Right hindlimb (tissue), 1 donor: Measurements from ENCODE around the gene SLC22A17.
"Not testable (repeated sequence)": the region's sequence is repeated elsewhere in the genome, so short reads cannot be mapped to it uniquely, and the experiment has no call there.

Experiments
- DNase-seq: peaks from one replicate; pipeline ENCODE4 v3.0.0-alpha.2; 2018

SLC22A17 gene

DNA sequence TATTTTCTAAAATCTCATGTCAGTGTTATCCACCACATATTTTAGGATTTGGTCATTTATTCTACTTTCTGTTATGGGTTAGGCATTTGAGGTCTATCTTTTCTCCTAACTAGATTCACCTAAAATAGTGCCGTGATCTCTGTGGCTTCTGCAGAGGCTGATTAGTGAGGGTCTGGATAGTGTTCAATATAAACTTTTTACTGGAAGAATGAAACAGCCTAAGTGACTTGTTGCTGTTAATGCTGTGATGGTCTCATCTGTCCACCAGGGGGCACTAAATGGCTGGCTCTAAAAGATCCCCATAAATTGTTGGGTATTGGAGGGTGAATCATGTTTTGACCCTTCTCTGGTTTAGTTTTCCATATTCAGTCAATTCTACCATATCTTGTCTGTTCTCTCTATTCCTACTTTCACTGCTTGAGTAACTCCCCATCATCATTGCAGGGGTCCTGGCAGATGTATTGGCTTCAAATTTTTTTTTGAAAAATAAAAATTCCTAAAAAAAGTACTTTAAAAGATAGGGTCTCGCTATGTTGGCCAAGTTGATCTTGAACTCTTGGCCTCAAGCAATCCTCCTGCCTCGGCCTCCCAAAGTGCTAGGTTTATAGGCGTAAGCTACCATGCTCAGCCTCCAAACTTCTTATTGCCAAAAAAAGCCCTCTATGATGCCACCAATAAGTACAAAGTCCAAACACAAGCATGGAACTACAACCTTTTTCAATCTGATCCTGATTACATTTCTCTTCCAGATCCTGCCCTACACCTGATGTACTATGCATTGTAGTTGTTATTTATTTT, 24.5 kb downstream of the SLC22A17 start:
- peak; percentile 71 for DNase-seq

DNA sequence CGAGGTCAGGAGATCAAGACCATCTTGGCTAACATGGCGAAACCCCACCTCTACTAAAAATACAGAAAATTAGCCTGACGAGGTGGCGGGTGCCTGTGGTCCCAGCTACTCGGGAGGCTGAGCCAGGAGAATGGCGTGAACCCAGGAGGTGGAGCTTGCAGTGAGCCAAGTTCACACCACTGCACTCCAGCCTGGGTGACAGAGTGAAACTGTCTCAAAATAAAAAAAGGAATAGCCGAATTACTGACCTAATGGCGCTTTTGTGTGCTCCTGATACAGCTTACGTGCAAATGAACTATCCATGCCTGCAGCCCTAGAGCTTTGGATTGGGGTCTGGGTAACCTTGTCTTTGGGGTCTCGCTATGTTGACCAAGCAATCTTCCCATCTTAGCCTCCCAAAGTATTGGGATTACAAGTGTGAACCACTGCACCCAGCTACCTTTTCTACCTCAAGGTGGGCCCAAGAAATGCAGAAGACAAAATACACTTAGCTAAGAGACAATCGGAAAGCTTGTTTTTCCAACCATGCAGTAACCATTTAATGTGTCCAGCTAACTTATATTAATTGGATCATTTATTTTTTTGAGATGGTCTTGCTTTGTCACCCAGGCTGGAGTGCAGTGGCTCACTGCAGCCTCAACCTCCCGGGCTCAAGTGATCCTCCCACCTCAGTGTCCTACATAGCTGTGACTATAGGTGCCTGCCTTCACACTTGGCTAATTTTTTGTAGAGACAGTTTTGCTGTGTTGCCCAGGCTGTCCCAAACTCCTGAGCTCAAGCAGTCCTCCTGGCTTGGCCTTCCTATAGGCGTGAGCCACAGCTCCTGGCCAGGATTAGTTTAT, 26.0 kb downstream of the SLC22A17 start:
- DNase-seq = no peak

DNA sequence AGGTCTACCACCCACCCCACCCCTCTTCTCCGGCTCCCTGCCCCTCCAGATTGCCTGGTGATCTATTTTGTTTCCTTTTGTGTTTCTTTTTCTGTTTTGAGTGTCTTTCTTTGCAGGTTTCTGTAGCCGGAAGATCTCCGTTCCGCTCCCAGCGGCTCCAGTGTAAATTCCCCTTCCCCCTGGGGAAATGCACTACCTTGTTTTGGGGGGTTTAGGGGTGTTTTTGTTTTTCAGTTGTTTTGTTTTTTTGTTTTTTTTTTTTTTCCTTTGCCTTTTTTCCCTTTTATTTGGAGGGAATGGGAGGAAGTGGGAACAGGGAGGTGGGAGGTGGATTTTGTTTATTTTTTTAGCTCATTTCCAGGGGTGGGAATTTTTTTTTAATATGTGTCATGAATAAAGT, 26.9 kb downstream of the SLC22A17 start:
- not testable (repeated sequence) for DNase-seq

DNA sequence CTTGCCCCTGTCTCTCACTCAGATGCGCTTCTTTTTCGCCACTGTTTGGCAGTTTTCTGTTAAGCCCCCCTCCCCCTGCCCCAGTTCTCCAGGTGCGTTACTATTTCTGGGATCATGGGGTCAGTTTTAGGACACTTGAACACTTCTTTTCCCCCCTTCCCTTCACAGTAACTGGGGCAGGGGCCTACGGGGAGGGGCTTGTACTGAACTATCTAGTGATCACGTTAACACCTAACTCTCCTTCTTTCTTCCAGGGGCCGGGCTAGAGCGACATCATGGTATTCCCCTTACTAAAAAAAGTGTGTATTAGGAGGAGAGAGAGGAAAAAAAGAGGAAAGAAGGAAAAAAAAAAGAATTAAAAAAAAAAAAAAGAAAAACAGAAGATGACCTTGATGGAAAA, 27.7 kb downstream of the SLC22A17 start:
- no peak for DNase-seq

DNA sequence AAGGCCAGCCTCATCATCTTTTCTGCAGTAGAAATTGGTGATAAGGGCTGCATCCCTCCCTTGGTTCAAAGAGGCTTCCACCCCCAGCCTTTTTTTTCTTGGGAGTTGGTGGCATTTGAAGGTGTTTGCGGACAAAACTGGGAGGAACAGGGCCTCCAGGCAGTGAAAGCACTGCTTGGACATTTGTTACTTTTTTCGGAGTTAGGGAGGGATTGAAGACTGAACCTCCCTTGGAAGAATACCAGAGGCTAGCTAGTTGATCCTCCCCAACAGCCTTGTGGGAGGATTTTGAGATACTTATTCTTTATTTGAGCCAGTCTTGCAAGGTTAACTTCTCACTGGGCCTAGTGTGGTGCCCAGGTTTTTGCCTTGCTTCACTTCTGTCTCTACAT, 28.2 kb downstream of the SLC22A17 start:
- no peak for DNase-seq

DNA sequence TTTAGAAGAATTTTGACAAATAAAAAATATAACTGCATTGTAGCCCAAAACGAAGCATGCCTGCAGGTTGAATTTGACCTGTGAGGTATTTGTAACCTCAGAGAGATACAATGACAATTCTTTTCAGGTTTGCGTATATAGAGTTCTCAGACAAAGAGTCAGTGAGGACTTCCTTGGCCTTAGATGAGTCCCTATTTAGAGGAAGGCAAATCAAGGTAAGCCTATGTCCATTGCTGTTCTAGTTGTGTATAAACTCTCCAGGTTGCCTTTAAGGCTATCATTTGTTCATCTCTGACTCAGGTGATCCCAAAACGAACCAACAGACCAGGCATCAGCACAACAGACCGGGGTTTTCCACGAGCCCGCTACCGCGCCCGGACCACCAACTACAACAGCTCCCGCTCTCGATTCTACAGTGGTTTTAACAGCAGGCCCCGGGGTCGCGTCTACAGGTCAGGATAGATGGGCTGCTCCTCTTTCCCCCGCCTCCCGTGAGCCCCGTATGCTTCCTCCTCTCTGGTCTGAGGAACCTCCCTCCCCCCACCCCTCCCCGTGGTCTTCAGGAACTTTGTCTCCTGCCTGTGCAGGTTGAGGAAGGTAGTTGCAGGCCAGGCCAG, 28.7 kb downstream of the SLC22A17 start:
- no peak for DNase-seq

DNA sequence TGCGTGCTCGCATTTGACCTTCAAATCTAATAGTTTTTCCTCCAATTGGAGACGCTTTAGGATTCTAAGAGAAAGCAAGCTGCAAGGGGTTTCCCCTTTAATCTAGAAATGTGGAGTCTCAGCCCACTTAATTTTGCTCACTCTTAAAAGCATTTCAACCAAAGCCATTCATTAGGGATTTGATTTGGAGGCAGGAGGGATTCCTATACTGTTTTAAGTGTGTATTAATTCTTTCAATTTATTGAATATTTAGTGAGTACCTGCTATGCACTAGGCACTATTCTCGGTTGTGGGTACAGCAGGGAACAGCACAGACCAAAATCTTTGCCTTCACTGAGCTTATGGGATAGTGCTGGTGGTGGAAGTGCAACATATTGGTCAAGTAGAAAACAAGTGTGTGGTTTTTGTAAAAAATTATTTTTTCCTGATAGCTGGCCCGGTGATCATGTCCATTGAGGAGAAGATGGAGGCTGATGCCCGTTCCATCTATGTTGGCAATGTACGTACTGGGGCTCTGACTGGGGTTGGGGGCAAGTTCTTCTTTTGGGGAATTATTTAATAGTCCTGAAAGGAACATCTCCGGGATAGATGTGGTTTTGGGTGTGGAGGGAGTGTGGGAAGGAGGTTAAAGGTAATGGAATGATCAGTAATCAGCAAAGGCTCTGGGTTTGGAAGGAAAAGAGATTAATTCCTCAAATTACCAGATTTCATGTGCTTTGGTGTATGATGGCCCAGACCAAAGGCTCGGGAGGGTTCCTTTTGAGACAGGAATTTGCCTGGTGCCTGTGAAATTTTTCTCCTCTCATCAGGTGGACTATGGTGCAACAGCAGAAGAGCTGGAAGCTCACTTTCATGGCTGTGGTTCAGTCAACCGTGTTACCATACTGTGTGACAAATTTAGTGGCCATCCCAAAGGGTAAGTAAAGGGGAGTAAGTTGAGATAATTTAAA, 29.8 kb downstream of the SLC22A17 start:
- DNase-seq = no peak

DNA sequence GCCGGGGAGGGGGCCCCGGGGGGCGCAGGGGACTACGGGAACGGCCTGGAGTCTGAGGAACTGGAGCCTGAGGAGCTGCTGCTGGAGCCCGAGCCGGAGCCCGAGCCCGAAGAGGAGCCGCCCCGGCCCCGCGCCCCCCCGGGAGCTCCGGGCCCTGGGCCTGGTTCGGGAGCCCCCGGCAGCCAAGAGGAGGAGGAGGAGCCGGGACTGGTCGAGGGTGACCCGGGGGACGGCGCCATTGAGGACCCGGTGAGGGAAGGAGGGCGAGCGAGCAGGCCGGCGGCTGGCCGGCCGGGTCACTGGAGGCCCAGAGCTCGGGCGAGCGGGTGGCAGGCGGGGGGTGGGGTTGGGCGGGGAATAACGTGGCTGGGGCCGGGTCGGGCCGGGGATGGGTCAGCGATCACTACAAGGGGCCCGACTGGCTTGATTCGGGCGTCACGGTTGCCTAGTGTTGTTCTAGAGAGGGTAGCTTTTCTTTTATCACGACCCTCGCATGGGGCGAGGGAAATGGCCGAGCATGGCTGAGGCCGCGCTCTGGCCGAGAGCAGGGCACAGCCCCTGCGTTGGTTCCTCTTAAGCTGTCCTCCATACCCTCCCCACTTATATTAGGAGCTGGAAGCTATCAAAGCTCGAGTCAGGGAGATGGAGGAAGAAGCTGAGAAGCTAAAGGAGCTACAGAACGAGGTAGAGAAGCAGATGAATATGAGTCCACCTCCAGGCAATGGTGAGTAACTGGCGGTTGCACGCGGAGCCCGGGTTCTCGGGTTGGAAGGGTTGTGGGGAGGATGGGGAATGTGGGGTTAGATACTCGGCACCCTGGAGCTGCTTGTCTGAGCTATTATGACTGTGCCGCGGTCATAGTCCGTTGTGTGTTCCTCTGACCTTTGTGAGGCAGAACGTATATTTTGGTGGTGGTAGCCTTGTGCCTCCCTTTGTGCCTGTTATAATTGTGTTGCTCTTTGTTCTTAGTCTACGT, 30.8 kb downstream of the SLC22A17 start:
- DNase-seq = peak; percentile 44

DNA sequence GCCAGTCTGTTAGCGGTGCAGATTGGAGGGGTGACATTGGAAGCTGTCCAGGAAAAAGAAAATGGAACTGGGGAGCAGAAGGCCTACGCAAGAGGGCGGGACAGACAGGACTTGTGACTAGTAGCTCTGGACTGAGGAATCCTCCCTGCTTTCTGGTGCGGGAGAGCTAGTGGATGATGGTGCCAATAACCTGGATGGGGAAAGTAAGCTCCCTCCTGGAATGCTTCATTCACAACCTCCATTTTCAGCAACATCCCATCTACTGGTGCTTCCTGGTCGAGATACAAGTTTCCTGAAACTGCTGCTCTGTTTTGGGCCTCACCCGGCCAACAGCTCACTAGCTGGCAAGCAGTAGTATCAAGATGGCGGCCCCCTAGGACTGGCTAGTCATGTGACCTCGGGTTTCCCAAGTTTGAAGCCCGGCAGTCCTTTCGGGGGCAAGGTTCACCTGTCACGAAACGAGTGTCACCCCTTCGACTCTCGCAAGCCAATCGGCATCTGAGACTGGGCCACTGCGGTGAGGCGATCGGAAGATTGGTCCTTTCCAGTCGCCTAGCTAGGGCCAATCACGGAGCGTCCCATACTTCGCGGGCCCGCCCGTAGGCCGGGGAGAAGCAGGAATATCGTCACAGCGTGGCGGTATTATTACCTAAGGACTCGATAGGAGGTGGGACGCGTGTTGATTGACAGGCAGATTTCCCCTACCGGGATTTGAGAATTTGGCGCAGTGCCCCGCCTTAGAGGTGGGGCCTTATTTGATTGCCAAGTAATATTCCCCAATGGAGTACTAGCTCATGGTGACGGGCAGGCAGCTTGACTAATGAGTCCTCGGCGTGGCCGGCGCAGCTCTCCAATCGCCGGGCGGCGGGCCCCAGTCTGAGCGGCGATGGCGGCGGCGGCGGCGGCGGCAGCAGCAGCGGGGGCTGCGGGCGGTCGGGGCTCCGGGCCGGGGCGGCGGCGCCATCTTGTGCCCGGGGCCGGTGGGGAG, 31.8 kb downstream of the SLC22A17 start, which contains the start of gene PABPN1:
Gene PABPN1, plus strand, starts transcription at position 874 of the 988 bp plus-strand sequence. Its CDS starts 13 bp downstream, at position 887.
- DNase-seq = peak; percentile 100

DNA sequence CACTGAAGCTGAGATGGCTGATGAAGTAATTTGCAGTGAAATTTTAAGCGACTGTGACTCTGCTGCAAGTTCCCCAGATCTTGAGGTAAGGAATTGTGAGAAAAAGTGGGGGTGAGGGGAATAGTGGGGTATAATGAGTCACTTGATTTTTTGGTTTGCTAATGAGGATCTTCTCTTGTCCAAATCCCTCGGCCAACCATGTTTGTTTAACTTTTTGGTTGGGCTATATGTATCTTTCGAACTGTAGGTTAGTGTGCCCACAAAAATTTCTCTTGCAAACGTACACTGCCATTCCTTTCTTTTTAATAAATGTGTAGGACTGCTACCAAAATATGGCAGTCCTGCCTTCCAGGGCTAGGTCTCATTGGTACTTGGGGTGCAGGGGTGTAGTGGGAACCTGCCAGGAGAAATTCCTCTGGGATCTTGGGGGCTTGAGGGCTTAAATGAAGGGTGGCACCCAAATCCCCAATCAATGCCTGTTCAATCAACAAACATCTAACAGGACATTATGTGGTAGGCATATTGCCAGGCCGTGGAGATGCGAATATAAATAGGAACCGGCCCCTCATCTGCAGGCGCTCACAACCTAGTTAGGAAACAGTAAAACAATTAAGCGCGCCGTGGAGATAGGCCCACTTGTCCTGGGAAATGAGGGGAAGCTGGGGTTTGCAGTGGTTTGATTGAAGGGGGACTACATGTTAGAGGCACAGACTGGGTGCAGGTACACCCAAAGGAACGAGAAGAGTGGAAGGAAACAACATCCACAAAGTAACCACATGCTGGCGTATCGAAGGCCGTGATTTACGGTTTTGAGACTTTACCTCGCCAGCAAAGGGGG, 32.7 kb downstream of the SLC22A17 start:
- no peak for DNase-seq

DNA sequence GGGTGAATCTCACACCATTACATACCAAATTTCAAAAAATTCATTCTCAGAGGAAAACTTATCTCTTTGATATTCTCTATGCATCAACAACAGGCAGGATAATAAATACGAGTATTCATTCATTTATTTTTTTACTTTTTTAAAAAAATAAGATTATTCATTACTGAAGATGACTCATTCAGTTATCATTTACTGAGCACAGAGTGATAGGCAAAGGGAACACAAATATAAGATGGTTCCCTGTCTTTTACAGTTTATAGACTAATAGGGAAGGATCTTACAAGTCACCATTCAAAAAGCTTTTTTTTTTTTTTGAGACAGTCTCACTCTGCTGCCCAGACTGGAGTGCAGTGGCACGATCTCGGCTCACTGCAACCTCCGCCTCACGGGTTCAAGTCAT, 36.4 kb downstream of the SLC22A17 start:
- DNase-seq = no peak

DNA sequence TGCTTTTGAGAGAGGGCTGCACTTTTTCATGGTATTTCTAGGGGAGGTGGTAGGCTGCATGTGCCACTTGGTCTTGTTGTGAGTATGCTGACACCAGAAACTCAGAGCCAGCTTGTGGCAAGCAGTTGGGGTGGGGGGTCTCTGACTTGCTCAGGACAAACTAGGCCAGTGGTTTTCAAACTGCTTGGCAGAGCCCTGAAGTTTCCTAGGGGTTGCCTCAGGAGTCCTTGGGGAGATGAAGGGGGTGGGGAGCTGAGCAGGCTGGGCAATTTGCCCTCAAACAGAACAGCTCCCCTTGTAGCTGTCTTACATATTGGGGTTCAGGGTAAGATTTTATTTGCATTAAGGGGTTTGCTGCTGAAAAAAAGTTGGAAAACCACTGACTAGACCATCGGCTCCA, 42.1 kb downstream of the SLC22A17 start:
- DNase-seq = no peak

DNA sequence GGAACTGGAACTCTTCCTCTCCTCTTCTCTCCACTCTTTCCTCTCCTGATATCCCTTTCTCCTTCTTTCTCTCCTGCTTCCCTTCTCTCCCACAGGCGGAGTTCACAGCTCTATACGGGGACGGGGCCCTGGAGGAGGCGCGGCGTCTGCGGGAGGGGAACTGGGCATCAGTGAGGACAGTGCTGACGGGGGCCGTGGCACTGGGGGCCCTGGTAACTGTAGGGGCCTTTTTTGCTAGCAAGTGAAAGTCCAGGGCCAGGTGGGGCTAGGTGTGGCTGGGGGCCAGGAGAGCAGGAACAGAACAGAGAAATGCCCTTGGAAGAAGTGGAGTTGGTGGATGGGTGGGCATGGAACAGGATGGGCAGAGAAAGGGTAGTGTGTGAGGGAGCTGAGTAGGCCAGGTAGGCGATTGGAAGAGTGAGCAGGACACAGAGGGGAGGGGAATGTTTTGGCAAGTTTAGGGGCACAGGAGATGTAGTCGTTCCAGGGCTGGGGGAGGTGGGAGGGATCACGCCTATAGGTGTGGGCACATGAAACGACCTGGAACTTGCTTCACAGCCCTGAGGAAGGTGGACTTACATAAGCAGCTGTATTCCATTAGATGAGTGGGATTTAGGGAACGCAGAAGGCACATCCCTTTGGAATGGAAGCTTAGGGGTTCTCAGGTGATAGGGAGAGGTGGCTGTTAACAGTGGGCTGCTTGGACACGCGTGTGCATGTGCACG, 43.8 kb downstream of the SLC22A17 start:
- no peak for DNase-seq

DNA sequence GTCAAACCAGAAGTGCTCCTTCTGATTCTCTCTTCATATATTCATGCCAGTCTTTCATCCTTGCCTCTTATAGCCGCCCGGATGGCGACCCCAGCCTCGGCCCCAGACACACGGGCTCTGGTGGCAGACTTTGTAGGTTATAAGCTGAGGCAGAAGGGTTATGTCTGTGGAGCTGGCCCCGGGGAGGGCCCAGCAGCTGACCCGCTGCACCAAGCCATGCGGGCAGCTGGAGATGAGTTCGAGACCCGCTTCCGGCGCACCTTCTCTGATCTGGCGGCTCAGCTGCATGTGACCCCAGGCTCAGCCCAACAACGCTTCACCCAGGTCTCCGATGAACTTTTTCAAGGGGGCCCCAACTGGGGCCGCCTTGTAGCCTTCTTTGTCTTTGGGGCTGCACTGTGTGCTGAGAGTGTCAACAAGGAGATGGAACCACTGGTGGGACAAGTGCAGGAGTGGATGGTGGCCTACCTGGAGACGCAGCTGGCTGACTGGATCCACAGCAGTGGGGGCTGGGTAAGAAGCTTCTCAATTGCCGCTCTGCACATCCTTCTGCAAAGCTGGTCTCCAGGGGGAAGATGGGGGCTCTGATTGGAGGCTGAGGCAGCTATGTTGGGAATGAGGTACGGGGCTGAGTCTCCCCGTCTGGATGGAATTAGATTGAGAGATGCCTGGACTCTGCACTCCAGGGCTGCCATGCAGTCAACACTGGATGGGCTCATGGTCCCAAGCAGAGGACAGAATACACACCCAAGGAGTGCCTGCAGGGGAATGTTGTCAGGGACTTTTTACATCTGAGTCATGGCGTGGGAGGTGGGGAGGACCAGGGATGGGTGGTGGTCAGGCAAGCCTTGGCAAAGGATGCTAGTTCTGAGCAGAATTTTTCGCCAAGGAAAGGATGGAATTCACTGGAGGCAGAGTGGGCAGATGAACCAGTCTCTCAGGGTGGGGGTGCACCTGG, 44.7 kb downstream of the SLC22A17 start:
- no peak for DNase-seq

DNA sequence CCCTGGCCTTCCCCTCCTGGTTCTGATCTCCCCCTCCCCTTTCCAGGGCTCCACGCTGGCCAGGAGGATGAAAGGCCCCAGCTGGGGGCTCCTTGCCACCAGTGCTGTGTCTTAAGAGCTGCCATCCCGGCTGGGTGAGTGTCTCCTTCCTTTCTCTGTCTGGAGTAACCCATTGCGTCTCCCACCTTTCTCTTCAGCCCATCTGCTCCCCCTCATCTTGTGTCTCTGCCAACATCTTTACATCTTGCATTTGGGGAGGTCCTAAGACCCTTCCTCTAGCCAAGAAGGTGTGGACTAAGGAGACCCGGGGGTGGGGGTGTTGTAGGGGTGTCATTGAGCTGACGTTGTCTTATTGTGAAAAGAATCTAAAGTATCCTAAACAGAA, 45.5 kb downstream of the SLC22A17 start:
- DNase-seq = no peak

DNA sequence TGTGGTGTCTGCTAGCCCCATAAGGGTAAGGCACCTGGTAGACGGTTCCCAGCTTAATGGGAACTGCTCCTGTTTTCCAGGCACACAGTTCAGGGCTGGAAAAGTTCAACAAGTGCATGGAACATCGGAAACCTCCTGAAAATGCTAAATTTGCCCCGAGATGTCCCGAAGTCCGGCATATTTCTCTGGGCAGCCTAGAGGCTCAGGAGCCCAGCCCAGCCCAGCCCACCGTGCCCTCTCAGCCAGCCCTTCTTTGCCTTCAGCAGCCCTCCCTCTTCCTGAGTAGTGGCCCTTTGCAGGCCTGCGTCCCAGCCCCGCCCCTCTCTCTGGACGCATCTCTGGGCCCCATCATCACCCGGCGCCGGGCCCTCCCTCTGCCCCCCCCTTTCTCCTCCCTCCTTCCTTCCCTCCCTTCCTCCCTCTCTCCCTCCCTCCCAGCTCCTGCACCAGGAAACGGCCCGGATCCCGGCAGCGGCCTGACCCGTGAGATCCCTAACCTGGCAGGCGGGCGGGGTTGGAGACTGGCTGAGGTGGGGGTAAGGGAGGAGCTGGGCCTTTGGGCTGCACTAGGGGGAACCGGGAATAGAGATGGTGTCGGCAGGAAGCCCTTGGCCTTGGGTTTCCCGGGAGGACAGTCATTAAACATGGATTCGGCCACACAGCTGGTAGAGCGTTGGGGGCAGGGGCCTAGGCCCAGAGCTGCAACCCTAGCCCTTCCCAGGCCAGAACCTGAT, 46.1 kb downstream of the SLC22A17 start, which contains the start of gene BCL2L2:
Gene BCL2L2, plus strand, starts transcription at position 422 of the 734 bp plus-strand sequence. CDS start 935 bp downstream, outside the sequence.
- DNase-seq = peak; percentile 96
